RWPE2 (cell line): ENCODE results near the gene JMJD7.
A peak's percentile ranks its signal among the peaks of the same experiment; 100 is the strongest.

ENCODE experiments used
- ATAC-seq: fragments of 200-7000 bp; cut with Tn5 transposase; 3 replicates; pipeline ENCODE4 v1.9.1; 2021; ENCODE audit warnings: low read depth
- DNase-seq: peaks from one replicate; pipeline ENCODE4 v3.0.0-alpha.2; 2020; ENCODE audit warnings: low spot score
- H3K27ac ChIP-seq: fragments of 450-650 bp; 2 replicates; pipeline ENCODE4 v1.5.1; 2017; ENCODE audit warnings: mild to moderate bottlenecking; ENCODE audit not compliant: poor library complexity, severe bottlenecking
- H3K27me3 ChIP-seq: fragments of 250-450 bp; sonication (Bioruptor Pico); 2 replicates; pipeline ENCODE4 v1.5.1; 2021; ENCODE audit warnings: mild to moderate bottlenecking, moderate library complexity; ENCODE audit not compliant: insufficient read depth, poor library complexity, severe bottlenecking
- H3K36me3 ChIP-seq: fragments of 250-450 bp; sonication (Bioruptor Pico); 2 replicates; pipeline ENCODE4 v1.5.1; 2020; ENCODE audit warnings: low read depth, mild to moderate bottlenecking, moderate library complexity
- H3K4me1 ChIP-seq: fragments of 250-450 bp; sonication (Bioruptor Pico); 2 replicates; pipeline ENCODE4 v1.5.1; 2021; ENCODE audit warnings: mild to moderate bottlenecking, moderate library complexity; ENCODE audit not compliant: insufficient read depth, poor library complexity, severe bottlenecking
- H3K4me3 ChIP-seq: fragments of 250-450 bp; sonication (Bioruptor Pico); 2 replicates; pipeline ENCODE4 v1.5.1; 2021; ENCODE audit warnings: mild to moderate bottlenecking, moderate library complexity; ENCODE audit not compliant: severe bottlenecking
- H3K9me3 ChIP-seq: fragments of 250-450 bp; sonication (Bioruptor Pico); 2 replicates; pipeline ENCODE4 v1.5.1; 2021; ENCODE audit warnings: mild to moderate bottlenecking, moderate library complexity; ENCODE audit not compliant: severe bottlenecking
- TF ChIP-seq, protein P1 (sequence below): fragments of 450-650 bp; IDR thresholded peaks from one replicate; pipeline ENCODE4 v1.5.1; 2017; ENCODE audit warnings: mild to moderate bottlenecking, moderate library complexity; ENCODE audit not compliant: poor library complexity, severe bottlenecking

JMJD7 gene

DNA sequence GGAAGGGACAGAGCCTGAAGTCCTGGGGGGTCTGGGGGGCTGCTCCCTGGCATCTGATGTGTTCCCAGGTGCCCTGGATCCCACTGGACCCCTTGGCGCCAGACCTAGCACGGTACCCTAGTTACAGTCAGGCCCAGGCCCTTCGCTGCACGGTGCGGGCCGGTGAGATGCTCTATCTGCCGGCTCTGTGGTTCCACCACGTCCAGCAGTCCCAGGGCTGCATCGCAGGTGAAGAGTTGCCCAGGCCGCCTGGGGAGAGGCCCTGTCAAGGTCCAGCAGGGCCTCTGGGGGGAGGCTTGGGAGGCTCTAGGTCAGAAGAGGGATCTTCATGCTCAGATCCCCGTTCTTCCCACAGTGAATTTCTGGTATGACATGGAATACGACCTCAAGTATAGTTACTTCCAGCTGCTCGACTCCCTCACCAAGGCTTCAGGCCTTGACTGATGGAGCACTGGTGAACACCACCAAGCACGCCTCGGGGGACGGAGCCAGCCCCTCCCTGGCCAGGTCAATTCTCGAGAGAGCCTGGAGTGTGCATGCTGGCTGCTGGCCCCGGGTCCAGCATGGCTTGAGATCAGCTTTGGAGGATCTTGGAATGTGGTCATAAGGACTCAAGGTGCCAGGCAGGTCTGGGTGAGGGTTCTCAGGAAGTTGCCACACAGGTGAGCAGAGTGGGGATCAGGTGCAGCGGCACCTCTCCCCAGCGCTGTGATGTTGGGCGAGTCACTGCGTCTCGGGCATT, 9.0 kb downstream of the JMJD7 start:
- DNase-seq (no peak), ATAC-seq (no peak)
- Histone ChIP-seq H3K4me1 (peaks cover 26% of the 10 kb centered on the region), H3K4me3 (no peak overlapping the region), H3K9me3 (no peaks in the 10 kb centered on the region), H3K36me3 (peaks cover 19% of the 10 kb centered on the region), H3K27me3 (no peaks in the 10 kb centered on the region), H3K27ac (no peak overlapping the region)
- TF ChIP-seq, protein P1, sequence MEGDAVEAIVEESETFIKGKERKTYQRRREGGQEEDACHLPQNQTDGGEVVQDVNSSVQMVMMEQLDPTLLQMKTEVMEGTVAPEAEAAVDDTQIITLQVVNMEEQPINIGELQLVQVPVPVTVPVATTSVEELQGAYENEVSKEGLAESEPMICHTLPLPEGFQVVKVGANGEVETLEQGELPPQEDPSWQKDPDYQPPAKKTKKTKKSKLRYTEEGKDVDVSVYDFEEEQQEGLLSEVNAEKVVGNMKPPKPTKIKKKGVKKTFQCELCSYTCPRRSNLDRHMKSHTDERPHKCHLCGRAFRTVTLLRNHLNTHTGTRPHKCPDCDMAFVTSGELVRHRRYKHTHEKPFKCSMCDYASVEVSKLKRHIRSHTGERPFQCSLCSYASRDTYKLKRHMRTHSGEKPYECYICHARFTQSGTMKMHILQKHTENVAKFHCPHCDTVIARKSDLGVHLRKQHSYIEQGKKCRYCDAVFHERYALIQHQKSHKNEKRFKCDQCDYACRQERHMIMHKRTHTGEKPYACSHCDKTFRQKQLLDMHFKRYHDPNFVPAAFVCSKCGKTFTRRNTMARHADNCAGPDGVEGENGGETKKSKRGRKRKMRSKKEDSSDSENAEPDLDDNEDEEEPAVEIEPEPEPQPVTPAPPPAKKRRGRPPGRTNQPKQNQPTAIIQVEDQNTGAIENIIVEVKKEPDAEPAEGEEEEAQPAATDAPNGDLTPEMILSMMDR: no peak

GRCh38 chr15:41838400-41838897, 10.6 kb downstream of the JMJD7 start, which contains the start of gene PLA2G4B:
Gene PLA2G4B (plus strand): TSS chr15:41838847. CDS start chr15:41838914, 67 bp downstream.
- no peaks in the 10 kb centered on the region for H3K9me3 ChIP-seq
- DNase-seq (no peak), ATAC-seq (peak; percentile 67)
- peaks cover 12% of the 10 kb centered on the region for H3K4me1 ChIP-seq
- peaks cover 12% of the 10 kb centered on the region; the same call in 1 of the 2 replicates for H3K36me3 ChIP-seq
- H3K27me3 ChIP-seq: no peaks in the 10 kb centered on the region
- no peak within 1 kb of the TSS for H3K27ac ChIP-seq
- TF ChIP-seq, protein P1: no peak
- no peak within 1 kb of the TSS for H3K4me3 ChIP-seq

- H3K4me1 ChIP-seq: peaks cover 7% of the 10 kb centered on the region
Observed at GRCh38 chr15:41839781-41840491, 12.0 kb downstream of the JMJD7 start.

DNA sequence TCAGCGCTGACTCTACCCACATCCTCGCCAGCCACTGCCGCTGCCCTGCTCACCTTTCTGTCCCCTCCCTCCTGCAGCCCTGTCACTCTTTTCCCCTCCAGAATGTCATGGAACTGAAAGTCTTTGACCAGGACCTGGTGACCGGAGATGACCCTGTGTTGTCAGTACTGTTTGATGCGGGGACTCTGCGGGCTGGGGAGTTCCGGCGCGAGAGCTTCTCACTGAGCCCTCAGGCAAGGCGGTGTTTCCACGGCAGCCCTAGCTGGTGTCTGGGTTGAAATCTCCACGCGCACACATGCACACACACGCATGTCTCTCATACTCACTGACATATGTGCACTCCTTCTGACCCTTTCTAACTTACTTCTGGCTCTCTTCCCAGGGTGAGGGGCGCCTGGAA, 12.8 kb downstream of the JMJD7 start:
- no peak for DNase-seq
- Histone ChIP-seq H3K27ac (no peak overlapping the region), H3K36me3 (peaks cover 12% of the 10 kb centered on the region; the same call in 1 of the 2 replicates), H3K4me3 (no peak overlapping the region), H3K4me1 (peaks cover 7% of the 10 kb centered on the region), H3K27me3 (no peaks in the 10 kb centered on the region), H3K9me3 (no peaks in the 10 kb centered on the region)
- TF ChIP-seq, protein P1: no peak
- no peak for ATAC-seq

More at GRCh38 chr15:41839781-41840491, 12.0 kb downstream of the JMJD7 start:
- H3K27ac ChIP-seq: no peak overlapping the region
- H3K27me3 ChIP-seq: no peaks in the 10 kb centered on the region
- no peaks in the 10 kb centered on the region for H3K9me3 ChIP-seq
- H3K36me3 ChIP-seq: peaks cover 12% of the 10 kb centered on the region; the same call in 1 of the 2 replicates
- H3K4me3 ChIP-seq: no peak overlapping the region
- TF ChIP-seq, protein P1: no peak
- DNase-seq: no peak
- no peak for ATAC-seq
